Limb (tissue), 2 donors: ENCODE measurements around the gene GOLGA8H.
A peak's percentile ranks its signal among the peaks of the same experiment; 100 is the strongest.
"Not testable (repeated sequence)": the region's sequence is repeated elsewhere in the genome, so short reads cannot be mapped to it uniquely, and the experiment has no call there.

Experiments used
- DNase-seq, 2 donors: peaks; one replicate each; pipeline ENCODE4 v3.0.0-alpha.2; 2016; ENCODE audit errors: extremely low spot score in 2 of 2

Gene GOLGA8H

DNA sequence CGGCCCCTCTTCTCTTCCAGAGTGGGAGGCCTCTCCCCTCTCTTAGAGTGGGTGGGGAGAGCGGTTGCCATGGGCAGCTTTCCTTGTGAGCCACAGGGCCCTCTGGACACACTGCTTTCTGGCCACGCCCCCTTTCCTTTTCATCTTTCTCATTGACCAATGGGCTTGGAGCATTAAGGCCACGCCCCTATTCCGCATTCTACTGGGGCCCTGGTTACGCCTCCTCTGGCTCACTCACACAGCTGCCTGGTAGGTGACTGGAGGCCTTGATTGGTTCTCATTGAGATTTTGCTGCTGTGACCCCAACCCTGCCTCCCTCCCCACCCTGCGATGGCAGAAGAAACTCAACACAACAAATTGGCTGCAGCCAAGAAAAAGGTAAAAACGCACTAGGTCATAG is at the start of gene GOLGA8H:
Gene GOLGA8H, plus strand, starts transcription at position 233 of the 400 bp plus-strand sequence. Its CDS starts 98 bp downstream, at position 331.
- DNase-seq: not testable (repeated sequence)

- not testable (repeated sequence) for DNase-seq
Measured at GRCh38 chr15:30566949-30567348, 36.9 kb upstream of the GOLGA8H start.

GRCh38 chr15:30573012-30573491 is 30.8 kb upstream of the GOLGA8H start:
- DNase-seq: not testable (repeated sequence)

- not testable (repeated sequence) for DNase-seq
Measured at GRCh38 chr15:30579394-30579970, 24.3 kb upstream of the GOLGA8H start.

DNA sequence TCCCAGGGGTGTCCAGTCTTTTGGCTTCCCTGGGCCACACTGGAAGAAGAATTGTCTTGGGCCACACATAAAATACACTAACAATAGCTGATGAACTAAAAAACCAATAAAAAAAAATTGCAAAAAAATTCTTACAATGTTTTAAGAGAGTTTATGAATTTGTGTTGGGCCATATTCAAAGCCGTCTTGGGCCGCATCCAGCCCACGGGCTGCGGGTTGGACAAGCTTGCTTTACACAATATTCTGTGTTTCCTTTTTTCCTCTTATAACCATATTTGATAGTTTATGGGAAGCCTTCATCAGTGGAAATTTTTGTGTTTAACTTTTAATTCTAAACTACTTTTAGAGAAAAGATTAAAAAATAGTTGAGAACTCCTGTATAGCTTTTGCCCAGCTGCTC is 23.1 kb upstream of the GOLGA8H start:
- not testable (repeated sequence) for DNase-seq

DNA sequence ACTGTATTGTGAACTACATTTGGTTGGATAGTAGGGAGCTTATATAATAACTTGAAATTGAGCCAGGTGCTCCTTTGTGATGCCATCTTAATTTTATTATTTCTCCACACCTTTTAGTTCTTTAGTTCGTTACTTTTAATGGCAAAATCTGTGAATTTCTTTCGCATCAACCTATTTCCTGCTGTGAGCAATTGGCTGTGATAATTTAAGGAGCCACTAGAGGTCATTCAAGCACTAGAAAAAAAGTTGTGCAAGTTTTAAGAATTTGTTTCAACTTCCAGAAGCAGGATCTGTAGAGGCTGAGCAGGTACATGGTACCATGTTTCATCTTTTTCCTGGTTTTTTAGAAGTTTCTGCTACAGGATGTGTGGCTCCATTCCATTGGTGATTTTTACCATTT is 4.9 kb upstream of the GOLGA8H start:
- not testable (repeated sequence) for DNase-seq

- not testable (repeated sequence) for DNase-seq
Measured at GRCh38 chr15:30612271-30612670, 8.4 kb downstream of the GOLGA8H start.

GRCh38 chr15:30621342-30621741 is 17.5 kb downstream of the GOLGA8H start:
- not testable (repeated sequence) for DNase-seq

- peak; percentile 92 to 99 for DNase-seq
Measured at GRCh38 chr15:30625436-30626193, 21.8 kb downstream of the GOLGA8H start, which contains the start of gene ARHGAP11B. Gene ARHGAP11B (plus strand): TSS chr15:30626128.

DNA sequence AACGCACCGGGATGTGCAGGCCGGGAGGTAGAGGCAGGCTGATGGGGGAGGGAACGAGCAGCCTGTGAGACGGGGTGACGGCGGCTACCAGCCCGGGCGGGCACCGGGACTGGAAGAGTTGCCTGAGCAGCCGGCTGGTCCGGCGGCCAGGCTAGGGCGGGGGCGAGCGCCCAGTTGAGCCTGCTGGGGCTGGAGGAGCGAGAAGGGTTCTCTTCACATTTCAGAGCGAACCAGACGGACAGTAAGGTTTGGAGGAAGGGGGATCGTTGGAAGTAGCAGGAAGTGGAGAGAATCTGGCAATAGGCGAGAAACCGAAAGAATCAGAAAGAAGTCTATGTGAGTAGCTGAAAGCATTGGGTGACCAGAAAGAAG is 22.4 kb downstream of the GOLGA8H start:
- peak in 1 of 2 donors; percentile 34 for DNase-seq

DNA sequence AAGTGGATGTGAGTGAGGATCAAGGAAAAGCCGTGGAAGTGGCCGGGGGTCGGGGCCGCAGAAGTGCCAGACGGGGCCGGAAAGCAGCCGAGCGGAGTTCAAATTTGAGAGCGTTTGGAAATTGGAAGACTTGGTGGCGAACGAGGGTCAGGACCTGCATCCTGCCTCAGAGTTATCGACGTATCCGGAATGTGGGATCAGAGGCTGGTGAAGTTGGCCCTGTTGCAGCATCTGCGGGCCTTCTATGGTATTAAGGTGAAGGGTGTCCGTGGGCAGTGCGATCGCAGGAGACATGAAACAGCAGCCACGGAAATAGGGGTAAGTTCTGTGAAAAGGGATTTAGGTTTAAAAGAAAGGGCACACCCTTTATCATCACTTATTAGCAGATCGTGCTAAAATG is 22.8 kb downstream of the GOLGA8H start:
- not testable (repeated sequence) for DNase-seq

DNA sequence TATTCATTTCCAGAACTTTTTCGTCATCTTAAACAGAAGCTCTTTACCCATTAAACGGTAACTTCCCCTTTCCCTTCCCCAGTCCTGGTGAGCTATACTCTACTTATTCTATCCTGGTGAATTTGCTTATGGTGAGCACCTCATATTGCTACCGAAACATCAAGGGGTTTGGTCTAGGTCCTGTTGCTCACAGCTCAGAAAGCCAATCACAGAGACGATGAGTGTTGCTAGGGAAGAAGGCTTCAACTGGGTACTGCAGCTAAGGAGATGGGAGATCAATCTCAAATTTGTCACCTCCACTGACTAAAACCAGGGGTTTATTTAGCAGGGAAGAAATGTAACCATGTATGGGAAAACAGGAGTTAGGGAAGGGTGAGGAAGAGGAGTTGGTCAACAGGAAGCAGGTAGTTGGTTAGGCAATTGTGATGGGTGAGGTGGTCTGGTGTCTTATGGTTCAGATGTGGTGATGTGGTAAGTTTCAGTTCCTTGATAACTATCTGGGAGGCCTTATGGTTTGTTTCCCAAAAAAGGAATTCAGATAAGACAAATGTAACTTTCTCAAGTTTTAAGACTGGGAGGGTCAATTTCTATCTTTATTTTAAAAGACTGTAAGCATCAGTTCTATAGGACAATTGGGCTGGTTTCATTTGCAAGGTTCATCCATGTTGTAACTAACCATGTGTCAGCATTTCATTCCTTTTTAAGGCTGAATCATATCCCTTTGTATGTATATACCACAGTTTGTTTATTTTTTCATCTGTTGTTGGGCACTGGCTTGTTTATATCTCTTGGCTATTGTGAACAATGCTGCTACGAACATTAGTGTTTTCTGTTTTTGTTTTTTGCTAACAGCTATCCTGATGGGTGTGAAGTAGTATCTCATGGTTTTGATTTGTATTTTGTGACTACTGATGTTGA is 46.4 kb downstream of the GOLGA8H start:
- DNase-seq: no peak

DNA sequence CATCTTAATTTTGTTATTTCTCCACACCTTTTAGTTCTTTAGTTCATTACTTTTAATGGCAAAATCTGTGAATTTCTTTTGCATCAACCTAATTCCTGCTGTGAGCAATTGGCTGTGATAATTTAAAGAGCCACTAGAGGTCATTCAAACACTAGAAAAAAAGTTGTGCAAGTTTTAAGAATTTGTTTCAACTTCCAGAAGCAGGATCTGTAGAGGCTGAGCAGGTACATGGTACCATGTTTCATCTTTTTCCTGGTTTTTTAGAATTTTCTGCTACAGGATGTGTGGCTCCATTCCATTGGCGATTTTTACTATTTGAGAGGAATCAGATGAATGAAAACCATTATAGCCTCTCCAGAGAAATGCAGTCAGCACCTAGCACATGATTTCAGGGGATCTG is 57.3 kb downstream of the GOLGA8H start:
- DNase-seq: not testable (repeated sequence)
